GM23338 (cell line): ENCODE results near the gene TMEM190.

Source experiments
- CREB1 ChIP-seq: fragments of 250-450 bp; sonication (Bioruptor Pico); IDR thresholded peaks from 2 replicates; pipeline ENCODE4 v1.5.0; 2020; ENCODE audit warnings: low read depth, mild to moderate bottlenecking, moderate library complexity
- ETS1 ChIP-seq: IDR thresholded peaks from 2 replicates; pipeline ENCODE4 v1.6.1; 2016; ENCODE audit warnings: antibody characterized with exemption
- EZH2 ChIP-seq: fragments of 200-600 bp; sonication (generic); IDR thresholded peaks from one replicate; pipeline ENCODE4 v1.8.0; 2017; ENCODE audit warnings: antibody characterized with exemption, mild to moderate bottlenecking, low read depth; ENCODE audit not compliant: unreplicated experiment
- EZH2phosphoT487 ChIP-seq: fragments of 200-600 bp; sonication (generic); IDR thresholded peaks from one replicate; pipeline ENCODE4 v1.8.1; 2018; ENCODE audit warnings: antibody characterized with exemption; ENCODE audit not compliant: unreplicated experiment
- JUNB ChIP-seq: IDR thresholded peaks from one replicate; pipeline ENCODE4 v1.6.1; 2016; ENCODE audit warnings: antibody characterized with exemption; ENCODE audit not compliant: unreplicated experiment
- POLR2AphosphoS5 ChIP-seq: IDR thresholded peaks from 2 replicates; pipeline ENCODE4 v1.6.1; 2016; ENCODE audit warnings: antibody characterized with exemption, low read depth
- STAT1 ChIP-seq: IDR thresholded peaks from one replicate; pipeline ENCODE4 v1.6.1; 2016; ENCODE audit warnings: antibody characterized with exemption; ENCODE audit not compliant: unreplicated experiment
- ZNF114 ChIP-seq: fragments of 250-450 bp; sonication (Bioruptor Pico); IDR thresholded peaks from 2 replicates; pipeline ENCODE4 v1.5.0; 2020; ENCODE audit warnings: mild to moderate bottlenecking, moderate library complexity
- TF ChIP-seq, protein P1 (sequence below), 2 experiments: fragments of 200-600 bp in 1 of 2; sonication (generic) in 1 of 2; conservative IDR thresholded peaks; 2 replicates each; pipeline versions ENCODE4 v1.5.1 to v1.6.1; 2016 to 2017; ENCODE audit warnings: antibody characterized with exemption in 2 of 2, low read depth in 2 of 2, mild to moderate bottlenecking in 2 of 2, moderate library complexity in 1 of 2
- TF ChIP-seq, protein P2 (sequence below): IDR thresholded peaks from one replicate; pipeline ENCODE4 v1.6.1; 2018; ENCODE audit warnings: antibody characterized with exemption; ENCODE audit not compliant: unreplicated experiment
- TF ChIP-seq, protein P3 (sequence below): fragments of 250-450 bp; sonication (Bioruptor Pico); IDR thresholded peaks from 2 replicates; pipeline ENCODE4 v1.5.0; 2020; ENCODE audit warnings: mild to moderate bottlenecking, moderate library complexity

DNA sequence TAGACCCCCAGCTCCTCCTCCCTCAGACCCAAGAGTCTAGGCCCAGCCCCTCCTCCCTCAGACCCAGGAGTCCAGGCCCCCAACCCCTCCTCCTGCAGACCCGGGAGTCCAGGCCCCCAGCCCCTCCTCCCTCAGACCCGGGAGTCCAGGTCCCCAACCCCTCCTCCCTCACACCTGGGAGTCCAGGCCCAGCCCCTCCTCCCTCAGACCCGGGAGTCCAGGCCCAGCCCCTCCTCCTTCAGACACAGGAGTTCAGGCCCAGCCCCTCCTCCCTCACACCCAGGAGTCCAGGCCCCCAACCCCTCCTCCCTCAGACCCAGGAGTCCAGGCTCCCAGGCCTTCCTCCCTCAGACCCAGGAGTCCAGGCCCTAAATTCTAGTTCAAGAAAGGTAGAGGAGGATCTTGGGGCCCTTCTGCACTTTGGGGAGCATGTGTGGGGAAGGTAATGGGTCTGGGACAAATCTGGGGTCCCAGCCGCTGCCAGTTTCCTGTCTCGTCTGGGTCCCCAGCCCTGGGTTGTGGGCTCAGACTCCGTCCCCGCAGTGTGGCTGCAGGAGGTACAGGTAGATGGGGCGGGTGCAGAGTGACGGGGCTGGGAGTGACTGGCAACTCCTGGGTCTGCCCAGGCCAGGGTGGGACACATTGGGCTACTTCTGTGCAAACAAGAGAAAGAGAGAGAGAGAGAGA, 3.2 kb upstream of the TMEM190 start:
- TF ChIP-seq, protein P1, sequence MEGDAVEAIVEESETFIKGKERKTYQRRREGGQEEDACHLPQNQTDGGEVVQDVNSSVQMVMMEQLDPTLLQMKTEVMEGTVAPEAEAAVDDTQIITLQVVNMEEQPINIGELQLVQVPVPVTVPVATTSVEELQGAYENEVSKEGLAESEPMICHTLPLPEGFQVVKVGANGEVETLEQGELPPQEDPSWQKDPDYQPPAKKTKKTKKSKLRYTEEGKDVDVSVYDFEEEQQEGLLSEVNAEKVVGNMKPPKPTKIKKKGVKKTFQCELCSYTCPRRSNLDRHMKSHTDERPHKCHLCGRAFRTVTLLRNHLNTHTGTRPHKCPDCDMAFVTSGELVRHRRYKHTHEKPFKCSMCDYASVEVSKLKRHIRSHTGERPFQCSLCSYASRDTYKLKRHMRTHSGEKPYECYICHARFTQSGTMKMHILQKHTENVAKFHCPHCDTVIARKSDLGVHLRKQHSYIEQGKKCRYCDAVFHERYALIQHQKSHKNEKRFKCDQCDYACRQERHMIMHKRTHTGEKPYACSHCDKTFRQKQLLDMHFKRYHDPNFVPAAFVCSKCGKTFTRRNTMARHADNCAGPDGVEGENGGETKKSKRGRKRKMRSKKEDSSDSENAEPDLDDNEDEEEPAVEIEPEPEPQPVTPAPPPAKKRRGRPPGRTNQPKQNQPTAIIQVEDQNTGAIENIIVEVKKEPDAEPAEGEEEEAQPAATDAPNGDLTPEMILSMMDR (conservative IDR thresholded peaks at IDR 0.05; ENCODE audit: low read depth in 2 of 2), result no peak
- TF ChIP-seq EZH2 (no peak), ETS1 (no peak), CREB1 (no peak), STAT1 (no peak), POLR2AphosphoS5 (no peak), EZH2phosphoT487 (no peak), JUNB (no peak), ZNF114 (CRISPR knock-in tag) (no peak)
- TF ChIP-seq, protein P2, sequence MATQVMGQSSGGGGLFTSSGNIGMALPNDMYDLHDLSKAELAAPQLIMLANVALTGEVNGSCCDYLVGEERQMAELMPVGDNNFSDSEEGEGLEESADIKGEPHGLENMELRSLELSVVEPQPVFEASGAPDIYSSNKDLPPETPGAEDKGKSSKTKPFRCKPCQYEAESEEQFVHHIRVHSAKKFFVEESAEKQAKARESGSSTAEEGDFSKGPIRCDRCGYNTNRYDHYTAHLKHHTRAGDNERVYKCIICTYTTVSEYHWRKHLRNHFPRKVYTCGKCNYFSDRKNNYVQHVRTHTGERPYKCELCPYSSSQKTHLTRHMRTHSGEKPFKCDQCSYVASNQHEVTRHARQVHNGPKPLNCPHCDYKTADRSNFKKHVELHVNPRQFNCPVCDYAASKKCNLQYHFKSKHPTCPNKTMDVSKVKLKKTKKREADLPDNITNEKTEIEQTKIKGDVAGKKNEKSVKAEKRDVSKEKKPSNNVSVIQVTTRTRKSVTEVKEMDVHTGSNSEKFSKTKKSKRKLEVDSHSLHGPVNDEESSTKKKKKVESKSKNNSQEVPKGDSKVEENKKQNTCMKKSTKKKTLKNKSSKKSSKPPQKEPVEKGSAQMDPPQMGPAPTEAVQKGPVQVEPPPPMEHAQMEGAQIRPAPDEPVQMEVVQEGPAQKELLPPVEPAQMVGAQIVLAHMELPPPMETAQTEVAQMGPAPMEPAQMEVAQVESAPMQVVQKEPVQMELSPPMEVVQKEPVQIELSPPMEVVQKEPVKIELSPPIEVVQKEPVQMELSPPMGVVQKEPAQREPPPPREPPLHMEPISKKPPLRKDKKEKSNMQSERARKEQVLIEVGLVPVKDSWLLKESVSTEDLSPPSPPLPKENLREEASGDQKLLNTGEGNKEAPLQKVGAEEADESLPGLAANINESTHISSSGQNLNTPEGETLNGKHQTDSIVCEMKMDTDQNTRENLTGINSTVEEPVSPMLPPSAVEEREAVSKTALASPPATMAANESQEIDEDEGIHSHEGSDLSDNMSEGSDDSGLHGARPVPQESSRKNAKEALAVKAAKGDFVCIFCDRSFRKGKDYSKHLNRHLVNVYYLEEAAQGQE, result no peak
- TF ChIP-seq, protein P3, sequence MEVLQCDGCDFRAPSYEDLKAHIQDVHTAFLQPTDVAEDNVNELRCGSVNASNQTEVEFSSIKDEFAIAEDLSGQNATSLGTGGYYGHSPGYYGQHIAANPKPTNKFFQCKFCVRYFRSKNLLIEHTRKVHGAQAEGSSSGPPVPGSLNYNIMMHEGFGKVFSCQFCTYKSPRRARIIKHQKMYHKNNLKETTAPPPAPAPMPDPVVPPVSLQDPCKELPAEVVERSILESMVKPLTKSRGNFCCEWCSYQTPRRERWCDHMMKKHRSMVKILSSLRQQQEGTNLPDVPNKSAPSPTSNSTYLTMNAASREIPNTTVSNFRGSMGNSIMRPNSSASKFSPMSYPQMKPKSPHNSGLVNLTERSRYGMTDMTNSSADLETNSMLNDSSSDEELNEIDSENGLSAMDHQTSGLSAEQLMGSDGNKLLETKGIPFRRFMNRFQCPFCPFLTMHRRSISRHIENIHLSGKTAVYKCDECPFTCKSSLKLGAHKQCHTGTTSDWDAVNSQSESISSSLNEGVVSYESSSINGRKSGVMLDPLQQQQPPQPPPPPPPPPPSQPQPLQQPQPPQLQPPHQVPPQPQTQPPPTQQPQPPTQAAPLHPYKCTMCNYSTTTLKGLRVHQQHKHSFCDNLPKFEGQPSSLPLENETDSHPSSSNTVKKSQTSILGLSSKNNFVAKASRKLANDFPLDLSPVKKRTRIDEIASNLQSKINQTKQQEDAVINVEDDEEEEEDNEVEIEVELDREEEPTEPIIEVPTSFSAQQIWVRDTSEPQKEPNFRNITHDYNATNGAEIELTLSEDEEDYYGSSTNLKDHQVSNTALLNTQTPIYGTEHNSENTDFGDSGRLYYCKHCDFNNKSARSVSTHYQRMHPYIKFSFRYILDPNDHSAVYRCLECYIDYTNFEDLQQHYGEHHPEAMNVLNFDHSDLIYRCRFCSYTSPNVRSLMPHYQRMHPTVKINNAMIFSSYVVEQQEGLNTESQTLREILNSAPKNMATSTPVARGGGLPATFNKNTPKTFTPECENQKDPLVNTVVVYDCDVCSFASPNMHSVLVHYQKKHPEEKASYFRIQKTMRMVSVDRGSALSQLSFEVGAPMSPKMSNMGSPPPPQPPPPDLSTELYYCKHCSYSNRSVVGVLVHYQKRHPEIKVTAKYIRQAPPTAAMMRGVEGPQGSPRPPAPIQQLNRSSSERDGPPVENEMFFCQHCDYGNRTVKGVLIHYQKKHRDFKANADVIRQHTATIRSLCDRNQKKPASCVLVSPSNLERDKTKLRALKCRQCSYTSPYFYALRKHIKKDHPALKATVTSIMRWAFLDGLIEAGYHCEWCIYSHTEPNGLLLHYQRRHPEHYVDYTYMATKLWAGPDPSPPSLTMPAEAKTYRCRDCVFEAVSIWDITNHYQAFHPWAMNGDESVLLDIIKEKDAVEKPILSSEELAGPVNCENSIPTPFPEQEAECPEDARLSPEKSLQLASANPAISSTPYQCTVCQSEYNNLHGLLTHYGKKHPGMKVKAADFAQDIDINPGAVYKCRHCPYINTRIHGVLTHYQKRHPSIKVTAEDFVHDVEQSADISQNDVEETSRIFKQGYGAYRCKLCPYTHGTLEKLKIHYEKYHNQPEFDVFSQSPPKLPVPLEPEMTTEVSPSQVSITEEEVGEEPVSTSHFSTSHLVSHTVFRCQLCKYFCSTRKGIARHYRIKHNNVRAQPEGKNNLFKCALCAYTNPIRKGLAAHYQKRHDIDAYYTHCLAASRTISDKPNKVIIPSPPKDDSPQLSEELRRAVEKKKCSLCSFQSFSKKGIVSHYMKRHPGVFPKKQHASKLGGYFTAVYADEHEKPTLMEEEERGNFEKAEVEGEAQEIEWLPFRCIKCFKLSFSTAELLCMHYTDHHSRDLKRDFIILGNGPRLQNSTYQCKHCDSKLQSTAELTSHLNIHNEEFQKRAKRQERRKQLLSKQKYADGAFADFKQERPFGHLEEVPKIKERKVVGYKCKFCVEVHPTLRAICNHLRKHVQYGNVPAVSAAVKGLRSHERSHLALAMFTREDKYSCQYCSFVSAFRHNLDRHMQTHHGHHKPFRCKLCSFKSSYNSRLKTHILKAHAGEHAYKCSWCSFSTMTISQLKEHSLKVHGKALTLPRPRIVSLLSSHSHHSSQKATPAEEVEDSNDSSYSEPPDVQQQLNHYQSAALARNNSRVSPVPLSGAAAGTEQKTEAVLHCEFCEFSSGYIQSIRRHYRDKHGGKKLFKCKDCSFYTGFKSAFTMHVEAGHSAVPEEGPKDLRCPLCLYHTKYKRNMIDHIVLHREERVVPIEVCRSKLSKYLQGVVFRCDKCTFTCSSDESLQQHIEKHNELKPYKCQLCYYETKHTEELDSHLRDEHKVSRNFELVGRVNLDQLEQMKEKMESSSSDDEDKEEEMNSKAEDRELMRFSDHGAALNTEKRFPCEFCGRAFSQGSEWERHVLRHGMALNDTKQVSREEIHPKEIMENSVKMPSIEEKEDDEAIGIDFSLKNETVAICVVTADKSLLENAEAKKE, result no peak
